Measurements from ENCODE around the gene ZNF81.

DNA sequence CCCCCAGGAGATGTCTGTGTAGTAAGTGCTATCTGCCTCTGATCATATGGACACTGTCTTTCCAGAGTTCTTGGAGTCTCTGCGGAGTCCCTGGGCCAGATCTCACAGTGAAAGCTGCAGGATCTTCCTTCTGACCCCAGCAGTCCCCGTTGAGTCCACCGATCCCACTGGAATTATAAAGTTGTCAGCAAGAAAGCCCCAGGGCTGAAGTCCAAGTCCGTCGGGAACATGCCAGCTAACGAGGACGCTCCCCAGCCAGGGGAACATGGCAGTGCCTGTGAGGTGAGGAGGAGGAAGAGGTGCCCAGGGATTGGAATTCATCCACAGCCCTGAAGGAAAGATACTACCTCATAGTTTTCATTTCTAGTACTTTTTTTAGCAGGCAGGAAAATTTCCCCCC is 9.3 kb downstream of the ZNF81 start:
- TF ChIP-seq, protein P1, sequence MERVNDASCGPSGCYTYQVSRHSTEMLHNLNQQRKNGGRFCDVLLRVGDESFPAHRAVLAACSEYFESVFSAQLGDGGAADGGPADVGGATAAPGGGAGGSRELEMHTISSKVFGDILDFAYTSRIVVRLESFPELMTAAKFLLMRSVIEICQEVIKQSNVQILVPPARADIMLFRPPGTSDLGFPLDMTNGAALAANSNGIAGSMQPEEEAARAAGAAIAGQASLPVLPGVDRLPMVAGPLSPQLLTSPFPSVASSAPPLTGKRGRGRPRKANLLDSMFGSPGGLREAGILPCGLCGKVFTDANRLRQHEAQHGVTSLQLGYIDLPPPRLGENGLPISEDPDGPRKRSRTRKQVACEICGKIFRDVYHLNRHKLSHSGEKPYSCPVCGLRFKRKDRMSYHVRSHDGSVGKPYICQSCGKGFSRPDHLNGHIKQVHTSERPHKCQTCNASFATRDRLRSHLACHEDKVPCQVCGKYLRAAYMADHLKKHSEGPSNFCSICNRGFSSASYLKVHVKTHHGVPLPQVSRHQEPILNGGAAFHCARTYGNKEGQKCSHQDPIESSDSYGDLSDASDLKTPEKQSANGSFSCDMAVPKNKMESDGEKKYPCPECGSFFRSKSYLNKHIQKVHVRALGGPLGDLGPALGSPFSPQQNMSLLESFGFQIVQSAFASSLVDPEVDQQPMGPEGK (CRISPR knock-in tag; IDR thresholded peaks at IDR 0.05; ENCODE audit: borderline replicate concordance) = no peak
- TF ChIP-seq, protein P2, sequence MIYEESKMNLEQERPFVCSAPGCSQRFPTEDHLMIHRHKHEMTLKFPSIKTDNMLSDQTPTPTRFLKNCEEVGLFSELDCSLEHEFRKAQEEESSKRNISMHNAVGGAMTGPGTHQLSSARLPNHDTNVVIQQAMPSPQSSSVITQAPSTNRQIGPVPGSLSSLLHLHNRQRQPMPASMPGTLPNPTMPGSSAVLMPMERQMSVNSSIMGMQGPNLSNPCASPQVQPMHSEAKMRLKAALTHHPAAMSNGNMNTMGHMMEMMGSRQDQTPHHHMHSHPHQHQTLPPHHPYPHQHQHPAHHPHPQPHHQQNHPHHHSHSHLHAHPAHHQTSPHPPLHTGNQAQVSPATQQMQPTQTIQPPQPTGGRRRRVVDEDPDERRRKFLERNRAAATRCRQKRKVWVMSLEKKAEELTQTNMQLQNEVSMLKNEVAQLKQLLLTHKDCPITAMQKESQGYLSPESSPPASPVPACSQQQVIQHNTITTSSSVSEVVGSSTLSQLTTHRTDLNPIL (CRISPR knock-in tag; IDR thresholded peaks at IDR 0.05; ENCODE audit: low read depth) = no peak
- no peak for TF ChIP-seq ZNF565 (CRISPR knock-in tag; conservative IDR thresholded peaks at IDR 0.05; ENCODE audit: low read depth)
- TF ChIP-seq TOX (CRISPR knock-in tag; IDR thresholded peaks at IDR 0.05; ENCODE audit: borderline replicate concordance) = no peak
- no peak for TF ChIP-seq ISL1 (CRISPR knock-in tag; IDR thresholded peaks at IDR 0.05)
- TF ChIP-seq RARB (CRISPR knock-in tag; IDR thresholded peaks at IDR 0.05) = no peak
- no peak for TF ChIP-seq BACH2 (CRISPR knock-in tag; IDR thresholded peaks at IDR 0.05; ENCODE audit: borderline replicate concordance)
- TF ChIP-seq ARNTL (CRISPR knock-in tag; IDR thresholded peaks at IDR 0.05; ENCODE audit: borderline replicate concordance, low read depth) = no peak
- TF ChIP-seq, protein P3, sequence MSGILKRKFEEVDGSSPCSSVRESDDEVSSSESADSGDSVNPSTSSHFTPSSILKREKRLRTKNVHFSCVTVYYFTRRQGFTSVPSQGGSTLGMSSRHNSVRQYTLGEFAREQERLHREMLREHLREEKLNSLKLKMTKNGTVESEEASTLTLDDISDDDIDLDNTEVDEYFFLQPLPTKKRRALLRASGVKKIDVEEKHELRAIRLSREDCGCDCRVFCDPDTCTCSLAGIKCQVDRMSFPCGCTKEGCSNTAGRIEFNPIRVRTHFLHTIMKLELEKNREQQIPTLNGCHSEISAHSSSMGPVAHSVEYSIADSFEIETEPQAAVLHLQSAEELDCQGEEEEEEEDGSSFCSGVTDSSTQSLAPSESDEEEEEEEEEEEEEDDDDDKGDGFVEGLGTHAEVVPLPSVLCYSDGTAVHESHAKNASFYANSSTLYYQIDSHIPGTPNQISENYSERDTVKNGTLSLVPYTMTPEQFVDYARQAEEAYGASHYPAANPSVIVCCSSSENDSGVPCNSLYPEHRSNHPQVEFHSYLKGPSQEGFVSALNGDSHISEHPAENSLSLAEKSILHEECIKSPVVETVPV (CRISPR knock-in tag; IDR thresholded peaks at IDR 0.05) = no peak
- TF ChIP-seq ZNF70 (CRISPR knock-in tag; IDR thresholded peaks at IDR 0.05) = no peak
- TF ChIP-seq ZFP30 (CRISPR knock-in tag; IDR thresholded peaks at IDR 0.05) = no peak
- TF ChIP-seq ZC3H10 (CRISPR knock-in tag; IDR thresholded peaks at IDR 0.05) = no peak
- TF ChIP-seq SNAI2 (CRISPR knock-in tag; IDR thresholded peaks at IDR 0.05) = no peak
- no peak for TF ChIP-seq ZFP3 (CRISPR knock-in tag; IDR thresholded peaks at IDR 0.05)
